ENCODE results near the gene TRHDE. TPM values are rescaled to one million over a fixed set of nuclear protein-coding genes. Genes with fewer than 3 reads are reported as not detected.

The TRHDE gene
- total RNA-seq, 4 donors from 2014 or later = 0.77 to 31.2 (median 12.9) TPM

DNA sequence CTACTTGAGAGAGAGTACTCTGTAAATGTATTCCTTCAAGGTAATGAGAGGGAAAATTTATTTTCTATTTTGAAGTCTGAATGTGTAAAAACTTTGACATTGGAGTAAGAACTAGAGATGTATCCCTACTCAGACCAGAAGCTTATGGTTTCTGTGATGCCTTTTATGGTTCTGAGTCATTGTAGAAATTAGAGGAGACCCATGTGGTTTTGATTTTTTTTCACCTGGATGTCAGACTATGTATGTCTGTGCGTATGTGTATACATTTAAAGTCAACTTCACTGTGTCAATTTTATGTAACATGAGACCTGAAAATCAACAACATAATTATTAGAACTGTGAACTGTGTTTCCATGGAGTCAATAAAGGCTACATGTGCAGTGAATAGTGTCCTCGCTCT is 302.0 kb downstream of the TRHDE start:
- H3K9me3 ChIP-seq = no peaks in the 10 kb centered on the region
- H3K36me3 ChIP-seq = no peaks in the 10 kb centered on the region
- no peaks in the 10 kb centered on the region for H3K27me3 ChIP-seq
- no peak overlapping the region for H3K4me3 ChIP-seq
- no peaks in the 10 kb centered on the region for H3K4me1 ChIP-seq
- no peak for DNase-seq
- intact Hi-C loops (cut with DNase I; ENCODE audit: low total_unique reads) = no loop called here
- no peak for TF ChIP-seq POLR2A (IDR thresholded peaks at IDR 0.05)
- TF ChIP-seq, protein P1, sequence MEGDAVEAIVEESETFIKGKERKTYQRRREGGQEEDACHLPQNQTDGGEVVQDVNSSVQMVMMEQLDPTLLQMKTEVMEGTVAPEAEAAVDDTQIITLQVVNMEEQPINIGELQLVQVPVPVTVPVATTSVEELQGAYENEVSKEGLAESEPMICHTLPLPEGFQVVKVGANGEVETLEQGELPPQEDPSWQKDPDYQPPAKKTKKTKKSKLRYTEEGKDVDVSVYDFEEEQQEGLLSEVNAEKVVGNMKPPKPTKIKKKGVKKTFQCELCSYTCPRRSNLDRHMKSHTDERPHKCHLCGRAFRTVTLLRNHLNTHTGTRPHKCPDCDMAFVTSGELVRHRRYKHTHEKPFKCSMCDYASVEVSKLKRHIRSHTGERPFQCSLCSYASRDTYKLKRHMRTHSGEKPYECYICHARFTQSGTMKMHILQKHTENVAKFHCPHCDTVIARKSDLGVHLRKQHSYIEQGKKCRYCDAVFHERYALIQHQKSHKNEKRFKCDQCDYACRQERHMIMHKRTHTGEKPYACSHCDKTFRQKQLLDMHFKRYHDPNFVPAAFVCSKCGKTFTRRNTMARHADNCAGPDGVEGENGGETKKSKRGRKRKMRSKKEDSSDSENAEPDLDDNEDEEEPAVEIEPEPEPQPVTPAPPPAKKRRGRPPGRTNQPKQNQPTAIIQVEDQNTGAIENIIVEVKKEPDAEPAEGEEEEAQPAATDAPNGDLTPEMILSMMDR (IDR thresholded peaks at IDR 0.05) = no peak
- H3K27ac ChIP-seq = no peak overlapping the region

DNA sequence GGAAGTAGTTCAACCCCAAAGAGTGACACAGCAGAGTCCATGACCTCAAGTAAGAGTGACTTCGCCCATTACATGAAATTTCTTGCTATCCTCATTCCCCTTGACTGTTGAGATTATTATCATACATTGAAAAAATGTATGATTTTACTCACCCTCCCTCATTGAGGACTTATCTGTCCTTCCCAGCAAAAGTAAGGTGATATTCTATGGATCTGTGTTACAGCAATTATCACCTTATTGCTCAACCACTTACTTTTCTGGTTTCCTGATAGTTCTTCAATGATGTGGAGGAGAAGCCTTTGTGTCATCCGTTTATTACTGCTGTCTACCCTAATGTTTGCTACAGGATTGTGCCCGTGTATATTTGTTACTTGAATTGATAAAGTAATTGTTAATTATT is 306.2 kb downstream of the TRHDE start:
- intact Hi-C loops (cut with DNase I; ENCODE audit: low total_unique reads) = no loop called here
- TF ChIP-seq POLR2A (IDR thresholded peaks at IDR 0.05) = no peak
- TF ChIP-seq, protein P1 (IDR thresholded peaks at IDR 0.05) = no peak
- H3K4me1 ChIP-seq = no peaks in the 10 kb centered on the region
- H3K9me3 ChIP-seq = no peaks in the 10 kb centered on the region
- H3K27me3 ChIP-seq = no peaks in the 10 kb centered on the region
- no peaks in the 10 kb centered on the region for H3K36me3 ChIP-seq
- no peak for DNase-seq
- no peak overlapping the region for H3K27ac ChIP-seq
- no peak overlapping the region for H3K4me3 ChIP-seq

DNA sequence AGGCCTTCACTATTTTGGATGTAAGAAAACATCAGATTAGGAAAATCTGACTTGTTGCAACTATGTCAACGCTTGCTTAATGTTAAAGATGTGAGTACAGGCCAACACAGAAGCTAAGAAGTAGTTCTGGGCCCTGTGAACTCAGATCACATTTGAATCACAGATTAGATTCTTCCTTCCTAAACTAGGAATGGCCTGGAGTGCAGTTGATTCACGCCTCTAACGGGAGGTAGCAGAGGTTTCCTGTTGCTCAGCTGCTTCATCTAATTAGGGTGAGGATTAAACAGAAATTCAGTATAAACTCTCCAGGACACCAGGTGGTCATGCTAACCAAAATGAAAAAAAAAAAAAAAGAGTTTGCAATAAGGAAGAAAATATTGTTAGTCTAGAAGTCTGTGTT is 314.3 kb downstream of the TRHDE start:
- Histone ChIP-seq H3K4me3 (no peak overlapping the region), H3K36me3 (no peaks in the 10 kb centered on the region), H3K27me3 (no peaks in the 10 kb centered on the region), H3K27ac (no peak overlapping the region), H3K4me1 (no peaks in the 10 kb centered on the region), H3K9me3 (no peaks in the 10 kb centered on the region)
- intact Hi-C loops (cut with DNase I; ENCODE audit: low total_unique reads) = no loop called here
- no peak for DNase-seq
- TF ChIP-seq POLR2A (IDR thresholded peaks at IDR 0.05) = no peak
- TF ChIP-seq, protein P1 (IDR thresholded peaks at IDR 0.05) = no peak

DNA sequence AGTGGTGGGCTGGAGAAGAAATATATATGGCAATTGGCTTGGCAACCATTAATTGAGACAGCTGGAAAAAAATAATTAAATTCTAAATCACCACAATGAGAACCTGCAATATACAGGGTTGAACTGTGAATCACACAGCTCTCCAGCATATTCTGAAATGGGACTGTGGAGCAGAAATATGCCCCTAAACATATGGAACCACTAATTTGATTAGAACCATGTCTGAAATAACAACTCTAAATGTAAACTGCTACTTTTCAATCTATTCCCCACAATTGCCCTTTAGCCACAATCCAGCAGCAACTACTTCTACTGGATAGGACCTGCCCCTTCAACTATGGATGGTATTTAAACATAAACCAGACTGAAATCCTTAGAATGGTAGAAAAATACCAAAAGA is 330.4 kb downstream of the TRHDE start:
- Histone ChIP-seq H3K4me3 (no peak overlapping the region), H3K27ac (no peak overlapping the region), H3K9me3 (no peaks in the 10 kb centered on the region), H3K27me3 (no peaks in the 10 kb centered on the region), H3K4me1 (no peaks in the 10 kb centered on the region), H3K36me3 (no peaks in the 10 kb centered on the region)
- DNase-seq = no peak
- no peak for TF ChIP-seq POLR2A (IDR thresholded peaks at IDR 0.05)
- TF ChIP-seq, protein P1 (IDR thresholded peaks at IDR 0.05) = no peak
- intact Hi-C loops (cut with DNase I; ENCODE audit: low total_unique reads) = no loop called here

DNA sequence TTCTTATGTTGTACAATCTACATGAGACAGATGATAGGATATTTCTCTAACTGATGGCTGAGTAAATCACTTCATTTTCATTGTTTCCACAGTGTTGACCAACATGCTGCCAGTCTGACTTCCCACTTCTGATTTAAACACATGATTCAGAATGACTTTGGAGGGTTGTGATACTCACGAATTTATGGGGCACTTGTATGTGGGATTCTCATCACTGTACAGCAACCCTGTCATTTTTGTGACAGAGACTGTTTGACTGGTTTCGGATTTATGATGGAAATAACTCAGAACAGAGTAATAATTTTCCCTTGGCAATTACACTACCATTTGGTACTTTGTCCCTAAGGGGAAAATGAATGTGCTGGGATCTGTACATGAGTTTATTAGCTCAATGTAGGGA is 333.8 kb downstream of the TRHDE start:
- H3K4me3 ChIP-seq = no peak overlapping the region
- H3K36me3 ChIP-seq = no peaks in the 10 kb centered on the region
- H3K27me3 ChIP-seq = no peaks in the 10 kb centered on the region
- H3K27ac ChIP-seq = no peak overlapping the region
- no peaks in the 10 kb centered on the region for H3K4me1 ChIP-seq
- no peak for DNase-seq
- no peak for TF ChIP-seq POLR2A (IDR thresholded peaks at IDR 0.05)
- TF ChIP-seq, protein P1 (IDR thresholded peaks at IDR 0.05) = no peak
- intact Hi-C loops (cut with DNase I; ENCODE audit: low total_unique reads) = no loop called here
- no peaks in the 10 kb centered on the region for H3K9me3 ChIP-seq
